NT2/D1 (cell line): ENCODE data around the gene POM121L2.

Source experiments
- DNase-seq: peaks from one replicate; pipeline ENCODE4 v3.0.0-alpha.2; 2011; ENCODE audit warnings: low read depth, low spot score
- H3K27me3 ChIP-seq: 2 replicates; pipeline ENCODE4 v1.6.0; 2011; ENCODE audit warnings: mild to moderate bottlenecking; ENCODE audit not compliant: insufficient read length, insufficient read depth
- H3K36me3 ChIP-seq: 2 replicates; pipeline ENCODE4 v1.6.1; 2011; ENCODE audit warnings: mild to moderate bottlenecking, low read length, mixed read lengths; ENCODE audit not compliant: insufficient read depth, insufficient read length
- H3K4me1 ChIP-seq: 2 replicates; pipeline ENCODE4 v1.5.1; 2011; ENCODE audit not compliant: insufficient read depth, insufficient read length
- H3K4me3 ChIP-seq: 2 replicates; pipeline ENCODE4 v1.5.1; 2011; ENCODE audit warnings: low read depth; ENCODE audit not compliant: insufficient read length
- H3K9ac ChIP-seq: 2 replicates; pipeline ENCODE4 v1.6.0; 2011; ENCODE audit warnings: low read depth; ENCODE audit not compliant: insufficient read length
- H3K9me3 ChIP-seq: 2 replicates; pipeline ENCODE4 v1.5.1; 2011; ENCODE audit warnings: mild to moderate bottlenecking, low read length; ENCODE audit not compliant: insufficient read depth
- SUZ12 ChIP-seq: IDR thresholded peaks from 2 replicates; pipeline ENCODE4 v1.6.1; 2011; ENCODE audit not compliant: insufficient read length, insufficient read depth; ENCODE audit errors: extremely low read depth
- YY1 ChIP-seq: IDR thresholded peaks from 2 replicates; pipeline ENCODE4 v1.6.1; 2011; ENCODE audit not compliant: insufficient read length, insufficient read depth
- ZNF274 ChIP-seq: IDR thresholded peaks from 2 replicates; pipeline ENCODE4 v1.6.1; 2011; ENCODE audit warnings: mild to moderate bottlenecking, low read depth, low read length

POM121L2 gene

DNA sequence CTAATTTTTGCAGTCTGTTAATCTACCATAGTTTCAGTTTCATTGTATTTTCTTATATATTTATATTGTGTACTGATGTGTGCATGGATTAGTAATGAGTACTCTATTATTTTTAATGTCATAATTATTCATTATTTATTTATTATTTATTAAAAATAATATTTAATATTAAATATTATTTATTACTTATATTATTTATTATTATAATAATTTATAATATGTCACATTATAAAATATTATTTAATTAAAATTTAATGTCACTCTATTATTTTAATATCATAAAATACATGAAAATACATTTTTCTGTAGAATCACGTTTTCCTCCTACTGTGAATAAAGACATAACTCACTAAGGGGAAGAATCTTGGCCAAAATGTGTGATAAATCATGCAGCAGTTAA, 30.5 kb downstream of the POM121L2 start:
- no peak overlapping the region for H3K9ac ChIP-seq
- H3K4me1 ChIP-seq = no peaks in the 10 kb centered on the region
- DNase-seq = no peak
- peaks cover 8% of the 10 kb centered on the region for H3K27me3 ChIP-seq
- H3K36me3 ChIP-seq = no peaks in the 10 kb centered on the region
- no peaks in the 10 kb centered on the region for H3K9me3 ChIP-seq
- H3K4me3 ChIP-seq = peak overlapping the region; percentile 73
- TF ChIP-seq ZNF274 (no peak), YY1 (no peak), SUZ12 (no peak)

DNA sequence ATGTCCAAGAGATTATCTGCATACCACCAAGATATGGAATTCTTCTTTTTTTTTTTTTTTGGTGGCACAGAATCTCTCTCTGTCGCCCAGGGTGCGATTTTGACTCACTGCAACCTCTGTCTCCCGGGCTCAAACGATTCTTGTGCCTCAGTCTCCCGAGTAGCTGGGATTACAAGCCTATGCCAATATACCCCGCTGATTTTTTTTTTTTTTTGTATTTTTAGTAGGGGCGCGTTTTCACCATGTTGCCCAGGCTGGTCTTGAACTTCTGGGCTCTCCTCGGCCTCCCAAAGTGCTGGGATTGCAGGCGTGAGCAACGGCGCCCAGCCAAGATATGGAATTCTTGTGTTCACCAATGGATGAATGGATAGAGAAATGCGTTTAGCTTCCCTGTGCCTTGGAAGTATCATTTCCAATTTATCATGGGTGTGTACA, 31.0 kb downstream of the POM121L2 start:
- no peaks in the 10 kb centered on the region for H3K36me3 ChIP-seq
- peaks cover 5% of the 10 kb centered on the region for H3K27me3 ChIP-seq
- no peaks in the 10 kb centered on the region for H3K4me1 ChIP-seq
- peak overlapping the region; percentile 73 for H3K4me3 ChIP-seq
- H3K9me3 ChIP-seq = no peaks in the 10 kb centered on the region
- TF ChIP-seq SUZ12 = no peak
- TF ChIP-seq YY1 = no peak
- TF ChIP-seq ZNF274 = no peak
- DNase-seq = no peak
- peak overlapping the region; percentile 42 for H3K9ac ChIP-seq

DNA sequence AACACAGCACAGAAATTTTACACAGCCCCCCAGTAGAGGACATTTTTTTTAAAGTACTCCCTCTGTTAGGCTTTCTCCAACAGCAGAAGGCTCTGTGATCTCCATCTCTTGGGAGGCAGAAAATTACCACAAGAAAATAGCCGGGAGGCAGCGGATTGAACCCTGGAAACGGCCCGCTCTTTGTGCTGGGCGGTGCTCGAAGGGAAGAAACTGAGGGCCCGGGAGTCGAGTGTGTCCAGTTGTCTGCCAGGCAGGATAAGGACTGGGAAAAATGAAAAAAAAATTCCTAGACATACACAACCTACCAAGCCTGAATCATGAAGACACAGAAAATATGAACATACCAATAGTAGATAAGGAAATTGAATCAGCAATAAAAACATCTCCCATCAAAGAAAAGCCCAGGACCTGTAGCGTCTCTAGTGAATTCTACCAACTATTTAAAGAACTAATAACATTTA, 31.5 kb downstream of the POM121L2 start:
- no peak for DNase-seq
- TF ChIP-seq YY1 = no peak
- TF ChIP-seq ZNF274 = no peak
- no peak for TF ChIP-seq SUZ12
- H3K36me3 ChIP-seq = no peaks in the 10 kb centered on the region
- H3K4me3 ChIP-seq = peak overlapping the region; percentile 73
- peak overlapping the region; percentile 51 for H3K9ac ChIP-seq
- no peaks in the 10 kb centered on the region for H3K9me3 ChIP-seq
- no peaks in the 10 kb centered on the region for H3K4me1 ChIP-seq
- no peaks in the 10 kb centered on the region for H3K27me3 ChIP-seq

DNA sequence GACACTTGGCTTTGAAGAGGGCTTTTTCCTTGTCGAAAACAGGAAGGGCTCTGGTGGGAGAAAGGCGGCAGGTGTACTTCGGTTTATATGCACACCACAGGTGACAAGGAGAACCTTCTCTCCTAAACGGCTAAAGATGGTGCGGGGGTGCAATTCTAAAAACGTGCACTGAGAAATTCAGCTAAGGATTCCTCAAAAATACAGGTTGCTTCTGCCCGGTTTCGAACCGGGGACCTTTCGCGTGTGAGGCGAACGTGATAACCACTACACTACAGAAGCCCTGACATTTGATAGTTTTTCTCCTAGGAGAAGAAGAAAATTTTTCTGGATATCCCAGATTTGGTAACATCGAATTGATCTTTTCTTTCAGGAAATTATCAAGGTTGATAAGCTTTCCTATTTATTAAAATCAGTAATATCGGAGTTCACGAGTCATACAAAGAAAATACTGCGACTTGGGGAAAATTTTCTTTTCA, 32.0 kb downstream of the POM121L2 start:
- no peaks in the 10 kb centered on the region for H3K36me3 ChIP-seq
- DNase-seq = no peak
- H3K27me3 ChIP-seq = no peaks in the 10 kb centered on the region
- TF ChIP-seq YY1 = no peak
- TF ChIP-seq SUZ12 = no peak
- TF ChIP-seq ZNF274 = no peak
- peak overlapping the region; percentile 80 for H3K9ac ChIP-seq
- peak overlapping the region; percentile 73 for H3K4me3 ChIP-seq
- H3K9me3 ChIP-seq = no peaks in the 10 kb centered on the region
- no peaks in the 10 kb centered on the region for H3K4me1 ChIP-seq

DNA sequence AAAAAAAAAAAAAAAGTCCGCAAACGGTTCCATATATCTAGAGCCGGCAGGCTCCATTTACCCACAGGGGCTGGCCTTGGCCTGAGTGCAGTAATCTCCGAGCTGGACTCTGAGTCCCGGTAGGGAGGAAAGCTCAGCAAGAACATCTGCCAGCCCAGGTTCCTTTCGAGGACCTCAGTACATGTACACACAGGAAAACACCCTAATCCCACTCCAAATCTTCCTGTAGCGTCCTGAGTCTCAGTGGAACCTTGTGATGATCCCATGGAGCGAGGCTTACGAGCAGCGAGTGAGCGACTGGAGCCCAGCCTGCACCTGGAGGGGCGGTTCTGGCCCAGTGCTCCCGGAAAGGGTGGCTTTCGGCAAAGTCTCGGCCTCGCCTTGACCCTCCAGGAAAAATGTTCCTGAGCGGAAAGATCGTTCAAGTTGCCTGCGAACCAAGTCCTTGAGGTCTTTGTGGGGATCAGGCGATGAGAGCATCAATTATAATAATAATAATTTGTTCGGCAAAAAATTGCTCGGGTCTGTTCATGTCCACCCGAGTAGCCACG, 32.5 kb downstream of the POM121L2 start:
- DNase-seq = no peak

DNA sequence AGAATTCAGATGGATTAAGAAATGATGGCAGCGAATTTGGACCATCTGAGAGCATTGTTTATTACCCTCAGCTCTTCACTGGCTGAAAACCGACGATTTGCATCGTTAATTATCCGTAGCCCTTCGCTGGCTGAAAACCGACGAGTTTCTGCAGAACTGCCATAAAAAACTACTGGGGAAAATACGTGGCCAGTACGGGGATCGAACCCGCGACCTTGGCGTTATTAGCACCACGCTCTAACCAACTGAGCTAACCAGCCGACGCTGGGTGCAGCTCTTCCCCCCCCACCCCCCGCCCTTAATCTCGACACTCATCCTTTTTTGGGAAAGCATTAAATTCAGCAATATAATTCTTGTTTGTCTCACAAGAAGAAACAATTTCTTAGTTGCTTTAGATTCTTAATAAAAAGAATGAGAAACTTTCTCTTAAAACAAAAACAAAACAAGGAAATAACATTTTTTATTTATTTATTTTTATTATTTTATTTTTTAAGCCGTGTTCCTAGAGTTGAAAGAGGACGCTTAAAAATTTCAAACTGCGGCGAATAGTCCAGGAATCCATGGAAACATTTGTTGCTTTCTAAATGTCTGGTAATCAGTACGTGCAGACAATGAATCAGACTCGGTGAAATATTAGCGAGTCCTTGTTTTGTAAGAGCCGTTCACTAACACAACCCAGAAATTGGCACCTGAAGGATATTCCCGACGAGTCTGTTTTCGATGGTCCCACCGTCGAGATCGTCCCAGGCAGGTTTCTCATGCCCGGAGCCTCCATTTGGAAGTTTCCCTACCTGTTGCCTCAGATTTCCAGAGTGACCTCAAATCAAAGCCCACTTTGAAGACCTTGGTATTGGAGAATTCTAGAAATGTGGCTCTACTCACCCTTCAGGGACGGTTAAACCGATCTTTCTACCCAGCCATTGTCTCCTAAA, 36.8 kb downstream of the POM121L2 start:
- H3K36me3 ChIP-seq = no peaks in the 10 kb centered on the region
- no peak for DNase-seq
- peak overlapping the region; percentile 21 for H3K9ac ChIP-seq
- TF ChIP-seq SUZ12 (no peak), ZNF274 (no peak), YY1 (no peak)
- no peaks in the 10 kb centered on the region for H3K27me3 ChIP-seq
- no peaks in the 10 kb centered on the region for H3K4me1 ChIP-seq
- no peaks in the 10 kb centered on the region for H3K9me3 ChIP-seq
- peak overlapping the region; percentile 24 for H3K4me3 ChIP-seq

More for the DNA sequence above, 32.5 kb downstream of the POM121L2 start:
- Histone ChIP-seq H3K9me3 (no peaks in the 10 kb centered on the region), H3K4me3 (peak overlapping the region; percentile 73), H3K36me3 (no peaks in the 10 kb centered on the region), H3K4me1 (no peaks in the 10 kb centered on the region), H3K9ac (peak overlapping the region; percentile 80), H3K27me3 (no peaks in the 10 kb centered on the region)
- no peak for TF ChIP-seq YY1
- TF ChIP-seq ZNF274 = no peak

DNA sequence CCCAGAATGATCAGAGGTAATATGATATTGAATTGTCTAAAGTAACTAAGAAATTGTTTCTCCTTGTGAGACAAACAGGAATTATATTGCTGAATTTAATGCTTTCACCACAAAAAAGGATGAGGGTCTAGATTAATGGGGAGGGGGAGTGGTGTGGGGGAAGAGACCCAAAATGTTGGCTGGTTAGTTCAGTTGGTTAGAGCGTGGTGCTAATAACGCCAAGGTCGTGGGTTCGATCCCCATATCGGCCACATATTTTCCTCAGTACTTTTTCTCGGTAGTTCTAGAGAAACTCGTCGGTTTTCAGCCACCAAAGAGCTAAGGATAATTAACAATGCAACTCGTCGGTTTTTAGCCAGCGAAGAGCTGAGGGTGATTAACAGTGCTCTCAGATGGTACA, 38.3 kb downstream of the POM121L2 start:
- Histone ChIP-seq H3K4me3 (no peak overlapping the region), H3K9ac (no peak overlapping the region), H3K36me3 (no peaks in the 10 kb centered on the region), H3K9me3 (no peaks in the 10 kb centered on the region), H3K27me3 (peaks cover 6% of the 10 kb centered on the region), H3K4me1 (no peaks in the 10 kb centered on the region)
- no peak for DNase-seq
- TF ChIP-seq ZNF274 (no peak), YY1 (no peak), SUZ12 (no peak)
